GM12878 (cell line): Measurements from ENCODE around the gene FDXR.

Experiments
- ASH2L ChIP-seq: fragments of 300-600, 200-600 bp; sonication (generic); IDR thresholded peaks from 2 replicates; pipeline ENCODE4 v1.6.1; 2017; ENCODE audit warnings: low read depth, mild to moderate bottlenecking, borderline replicate concordance
- CTCF ChIP-seq, 3 experiments: IDR thresholded peaks in 2 of 3; conservative IDR thresholded peaks in 1 of 3; 2 replicates each; pipeline ENCODE4 v1.5.1; 2011; ENCODE audit warnings: low read depth in 3 of 3, low read length in 3 of 3, mild to moderate bottlenecking in 3 of 3, control low read depth in 2 of 3, moderate library complexity in 2 of 3, inconsistent platforms in 1 of 3, mixed read lengths in 1 of 3; ENCODE audit not compliant: control insufficient read depth in 2 of 3, insufficient read depth in 1 of 3; ENCODE audit errors: extremely low read depth in 1 of 3
- E2F4 ChIP-seq: IDR thresholded peaks from 2 replicates; pipeline ENCODE4 v1.6.1; 2012; ENCODE audit warnings: low read depth, low read length, improper control_type of control experiment
- GABPA ChIP-seq: IDR thresholded peaks from 2 replicates; pipeline ENCODE4 v1.6.1; 2014; ENCODE audit warnings: antibody characterized with exemption, low read depth, mild to moderate bottlenecking, inconsistent platforms
- KAT2A ChIP-seq: conservative IDR thresholded peaks from 2 replicates; pipeline ENCODE4 v1.6.1; 2011; ENCODE audit warnings: low read depth, low read length; ENCODE audit not compliant: control insufficient read depth
- LARP7 ChIP-seq: fragments of 450-650 bp; IDR thresholded peaks from 2 replicates; pipeline ENCODE4 v1.6.1; 2017; ENCODE audit warnings: mild to moderate bottlenecking
- NFYB ChIP-seq: IDR thresholded peaks from 2 replicates; pipeline ENCODE4 v1.6.1; 2011; ENCODE audit warnings: low read depth, mild to moderate bottlenecking, low read length, improper control_type of control experiment, moderate library complexity; ENCODE audit not compliant: insufficient read depth
- POLR2AphosphoS2 ChIP-seq: IDR thresholded peaks from 2 replicates; pipeline ENCODE4 v1.6.1; 2011; ENCODE audit warnings: low read depth, mild to moderate bottlenecking, low read length, improper control_type of control experiment, moderate library complexity
- POLR2AphosphoS5 ChIP-seq: IDR thresholded peaks from 2 replicates; pipeline ENCODE4 v1.6.1; 2011; ENCODE audit warnings: mild to moderate bottlenecking, low read length, inconsistent platforms
- RCOR1 ChIP-seq: conservative IDR thresholded peaks from 2 replicates; pipeline ENCODE4 v1.6.1; 2012; ENCODE audit warnings: low read depth, low read length, improper control_type of control experiment
- RFX5 ChIP-seq: IDR thresholded peaks from 2 replicates; pipeline ENCODE4 v1.6.1; 2011; ENCODE audit warnings: low read depth, low read length, improper control_type of control experiment
- SMAD1 ChIP-seq: fragments of 450-650 bp; IDR thresholded peaks from 2 replicates; pipeline ENCODE4 v1.6.1; 2018; ENCODE audit warnings: mild to moderate bottlenecking, low read depth; ENCODE audit not compliant: partially characterized antibody
- ZNF207 ChIP-seq: fragments of 450-650 bp; IDR thresholded peaks from 2 replicates; pipeline ENCODE4 v1.6.1; 2014; ENCODE audit warnings: antibody characterized with exemption, mild to moderate bottlenecking, borderline replicate concordance
- ZNF274 ChIP-seq: IDR thresholded peaks from one replicate; pipeline ENCODE4 v1.8.0; 2011; ENCODE audit not compliant: insufficient read length, insufficient read depth

GRCh38 chr17:74843352-74843627 lies 29.5 kb downstream of the FDXR start:
- TF ChIP-seq ZNF274, result no peak
- TF ChIP-seq POLR2AphosphoS2, result no peak
- TF ChIP-seq CTCF (IDR thresholded peaks at IDR 0.05 in 2 of 3, conservative IDR thresholded peaks at IDR 0.05 in 1 of 3; ENCODE audit: control insufficient read depth in 2 of 3, extremely low read depth in 1 of 3, insufficient read depth in 1 of 3, low read depth in 3 of 3, low read length in 3 of 3), result no peak
- TF ChIP-seq POLR2AphosphoS5, result no peak
- no peak for TF ChIP-seq GABPA
- TF ChIP-seq NFYB, result no peak
- no peak for TF ChIP-seq ZNF207
- TF ChIP-seq SMAD1, result no peak
- no peak for TF ChIP-seq KAT2A
- TF ChIP-seq RFX5, result no peak
- no peak for TF ChIP-seq ASH2L
- no peak for TF ChIP-seq LARP7
- no peak for TF ChIP-seq RCOR1
- no peak for TF ChIP-seq E2F4
